Activated effector memory CD4-positive, alpha-beta T cell treated with Interleukin-2 at 50 U/mL for 16 hours (primary cell): Measurements from ENCODE around the gene ZNF775.

Source experiments
- DNase-seq: peaks from one replicate; pipeline ENCODE4 v3.0.0-alpha.2; 2020

Gene ZNF775

GRCh38 chr7:150415161-150416153 is 36.3 kb downstream of the ZNF775 start:
- DNase-seq, result no peak

DNA sequence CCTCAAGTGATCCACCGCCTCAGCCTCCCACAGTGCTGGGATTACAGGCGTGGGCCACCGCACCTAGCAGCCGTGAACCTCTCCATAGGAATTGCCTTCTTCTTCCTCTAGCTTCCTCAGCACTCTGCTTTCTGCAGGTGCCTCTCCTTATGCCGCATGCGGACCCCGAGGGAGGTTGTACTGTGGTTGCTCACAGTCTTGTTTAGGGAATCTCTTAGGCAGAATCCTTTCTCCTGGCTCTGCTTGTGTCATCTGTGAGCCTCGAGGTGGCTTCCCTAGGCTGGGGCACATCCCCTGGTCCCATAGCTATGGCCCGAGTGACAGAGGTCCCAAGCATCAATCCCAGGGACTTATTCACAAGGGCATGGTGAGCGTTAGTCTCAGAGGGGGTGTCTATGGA is 38.1 kb downstream of the ZNF775 start:
- no peak for DNase-seq

GRCh38 chr7:150417863-150418262 is 38.7 kb downstream of the ZNF775 start:
- no peak for DNase-seq

GRCh38 chr7:150420242-150420641 is 41.1 kb downstream of the ZNF775 start:
- DNase-seq, result no peak

- peak; percentile 77 for DNase-seq
These were observed 42.0 kb downstream of the ZNF775 start for GRCh38 chr7:150420987-150421674.

DNA sequence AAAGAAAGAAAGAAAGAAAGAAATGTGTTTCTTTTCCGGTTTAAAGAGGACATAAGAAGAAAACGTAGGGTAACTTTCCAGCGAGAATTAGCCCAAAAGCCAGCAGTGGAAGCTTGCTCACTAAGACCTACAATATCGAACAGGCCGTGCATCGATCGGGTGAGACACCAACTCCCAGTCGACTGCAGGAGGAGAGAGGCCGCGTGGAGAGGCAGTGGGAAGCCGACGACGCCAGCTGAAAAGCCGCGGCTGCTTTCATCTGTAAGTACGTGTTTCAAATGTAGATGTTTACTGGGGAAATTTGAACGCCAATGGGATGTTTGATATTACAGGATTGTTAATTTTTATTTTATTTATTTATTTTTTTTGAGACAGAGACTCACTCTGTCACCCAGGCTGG is 42.7 kb downstream of the ZNF775 start:
- DNase-seq, result no peak

GRCh38 chr7:150425670-150426069 is 46.5 kb downstream of the ZNF775 start:
- DNase-seq, result no peak

DNA sequence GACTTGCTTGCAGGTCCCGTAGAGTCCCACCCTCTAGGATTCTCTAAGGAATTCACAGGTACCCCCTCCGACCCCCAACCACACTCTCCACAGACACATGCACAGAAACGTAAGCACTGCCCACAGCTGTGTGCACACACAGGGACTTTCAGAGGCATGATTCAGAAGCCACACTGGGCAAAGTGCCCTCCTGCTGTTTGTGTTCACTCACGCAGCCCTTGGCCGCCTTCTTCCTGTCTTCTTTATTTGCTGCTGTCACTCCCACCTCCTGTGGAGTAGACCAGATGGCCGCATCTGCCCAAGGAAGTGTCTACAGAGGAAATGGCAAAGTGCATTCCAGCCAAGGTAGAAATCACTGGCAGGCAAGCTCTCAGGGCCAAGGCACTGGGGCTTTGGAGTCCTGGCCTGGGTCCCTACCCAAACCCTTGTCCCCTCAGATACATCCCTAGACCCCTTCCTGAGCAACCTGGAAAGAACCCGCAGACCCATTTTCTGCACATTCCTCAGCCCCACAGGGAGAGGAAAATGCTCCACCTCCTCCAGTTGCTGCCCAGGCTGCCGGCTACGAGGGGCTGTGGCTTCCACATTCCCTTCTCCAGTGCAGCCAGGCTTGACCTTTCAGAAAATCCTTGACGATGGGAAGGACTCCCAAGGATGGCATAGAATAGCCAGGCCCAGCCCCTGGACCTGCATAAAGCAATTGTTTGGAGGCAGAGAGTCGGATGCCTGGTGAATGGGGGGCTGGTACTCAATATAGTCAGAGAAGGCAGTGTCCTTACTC is 49.7 kb downstream of the ZNF775 start:
- DNase-seq, result no peak

DNA sequence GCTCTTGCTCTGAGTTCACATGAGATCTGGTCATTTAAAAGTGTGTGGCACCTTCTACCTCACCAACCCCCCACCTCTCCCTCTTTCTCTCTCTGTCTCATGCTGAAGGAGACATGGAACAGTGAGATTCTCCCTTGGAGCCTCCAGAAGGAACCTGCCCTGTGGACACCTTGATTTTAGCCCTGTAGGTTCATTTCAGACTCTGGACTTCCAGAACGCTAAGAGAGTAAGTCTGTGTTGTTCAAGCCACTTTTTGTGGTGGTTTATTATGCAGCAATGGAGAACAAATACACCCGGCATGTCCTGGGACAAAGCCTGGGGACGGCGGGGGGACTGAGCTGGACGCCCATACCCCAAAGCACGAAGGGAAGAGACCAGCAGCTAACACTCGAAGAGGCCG is 50.6 kb downstream of the ZNF775 start:
- DNase-seq, result no peak

GRCh38 chr7:150430465-150431085 is 51.4 kb downstream of the ZNF775 start:
- DNase-seq, result no peak

DNA sequence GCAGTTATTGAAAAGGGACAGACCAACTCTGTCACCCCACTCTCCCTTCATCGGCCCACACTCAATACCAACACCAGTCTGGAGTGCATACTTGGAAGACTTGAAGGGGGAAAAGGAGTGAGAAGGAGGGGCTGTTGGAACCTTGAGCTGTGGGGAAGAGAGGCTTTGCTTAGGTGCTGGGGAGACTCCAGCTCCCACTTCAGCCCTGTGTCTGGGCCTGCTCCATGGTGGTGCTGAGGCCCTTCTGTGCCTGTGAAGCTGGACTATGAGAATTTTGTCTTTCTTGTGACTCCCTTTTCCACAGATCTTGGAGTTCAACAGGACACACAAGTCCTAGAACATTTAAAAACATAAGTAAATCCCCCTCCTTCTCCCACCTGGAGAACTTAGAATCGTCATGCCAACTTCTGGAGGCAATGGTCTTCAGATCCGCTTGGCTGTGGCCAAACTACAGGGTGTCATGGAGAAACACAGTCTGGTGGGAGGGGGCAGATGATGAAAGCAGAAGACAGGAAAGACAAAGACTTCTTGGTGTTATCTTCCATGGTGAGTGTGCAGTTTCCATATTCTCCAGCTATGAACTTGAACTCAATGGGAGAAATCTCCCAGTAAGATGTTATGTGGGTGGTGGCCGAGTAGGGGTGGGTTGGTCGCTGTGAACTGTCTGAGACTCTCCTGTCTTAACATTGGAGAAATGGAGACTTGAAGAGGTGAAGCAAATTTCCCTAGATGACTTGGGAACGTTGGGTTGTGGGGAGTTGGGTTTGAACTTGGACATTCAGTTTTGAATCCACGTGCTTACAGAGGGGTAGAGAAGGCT is 52.9 kb downstream of the ZNF775 start:
- DNase-seq, result no peak

DNA sequence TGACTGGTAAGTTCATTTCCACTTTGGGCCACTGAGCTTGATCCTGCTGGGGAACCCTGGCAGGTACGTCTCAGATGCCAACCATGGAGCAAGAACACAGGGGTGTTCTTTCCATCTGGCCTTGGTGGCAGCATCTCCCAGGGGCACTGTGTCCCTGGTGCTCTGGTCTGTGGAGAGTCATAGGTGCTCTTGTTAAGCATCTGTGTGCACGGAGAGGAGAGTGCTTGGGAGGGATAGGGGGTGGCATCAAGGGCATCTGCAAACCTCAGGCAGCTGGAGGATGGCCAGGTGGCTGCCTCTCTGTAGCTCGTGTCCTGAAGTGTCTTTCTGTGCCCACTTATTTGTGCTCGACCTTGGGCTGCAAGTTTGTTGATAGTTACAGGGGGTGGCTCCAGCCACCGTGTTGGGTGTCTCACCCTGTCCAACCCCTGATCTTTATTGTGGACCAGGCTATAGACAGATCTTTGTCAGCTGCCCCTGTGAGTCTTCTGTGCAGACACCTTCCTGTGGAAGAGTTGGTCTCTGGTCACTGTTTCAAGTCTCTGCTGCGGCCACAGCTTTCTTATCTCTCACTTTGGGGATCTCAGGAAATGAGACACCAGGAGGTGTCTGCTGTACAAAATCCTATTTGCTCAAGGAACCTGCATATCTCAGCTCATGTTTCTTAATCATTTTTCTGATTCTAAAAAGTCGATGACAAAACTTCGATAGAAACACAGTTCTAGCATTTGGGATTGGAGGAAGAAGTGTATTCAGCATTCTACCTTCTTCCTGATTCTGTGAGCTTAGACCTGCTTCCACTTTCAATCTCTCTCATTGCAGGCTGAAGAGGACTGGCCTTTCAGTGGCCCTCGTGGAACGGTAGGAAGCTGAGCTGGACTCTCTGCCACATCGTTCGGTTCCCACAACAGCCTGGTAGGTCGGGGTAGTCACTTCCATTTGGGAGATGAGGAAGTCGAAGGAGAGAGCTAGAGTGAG is 54.1 kb downstream of the ZNF775 start:
- no peak for DNase-seq

DNA sequence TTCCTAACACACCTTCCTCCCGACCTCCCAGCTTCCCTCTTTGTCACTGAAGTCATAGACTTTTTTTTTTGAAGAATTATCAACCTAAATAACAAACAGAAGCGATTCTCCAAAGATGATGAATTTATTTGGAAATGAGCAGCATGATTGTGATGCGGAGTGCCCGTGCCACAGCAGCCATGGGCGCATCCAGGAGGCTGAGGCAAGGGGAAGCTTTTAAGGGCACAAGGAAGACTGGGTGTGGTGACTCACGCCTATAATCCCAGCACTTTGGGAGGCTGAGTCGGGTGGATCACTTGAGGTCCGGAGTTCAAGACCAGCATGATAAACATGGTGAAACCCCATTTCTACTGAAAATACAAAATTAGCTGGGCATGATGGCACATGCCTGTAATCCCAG is 55.1 kb downstream of the ZNF775 start:
- DNase-seq, result no peak

DNA sequence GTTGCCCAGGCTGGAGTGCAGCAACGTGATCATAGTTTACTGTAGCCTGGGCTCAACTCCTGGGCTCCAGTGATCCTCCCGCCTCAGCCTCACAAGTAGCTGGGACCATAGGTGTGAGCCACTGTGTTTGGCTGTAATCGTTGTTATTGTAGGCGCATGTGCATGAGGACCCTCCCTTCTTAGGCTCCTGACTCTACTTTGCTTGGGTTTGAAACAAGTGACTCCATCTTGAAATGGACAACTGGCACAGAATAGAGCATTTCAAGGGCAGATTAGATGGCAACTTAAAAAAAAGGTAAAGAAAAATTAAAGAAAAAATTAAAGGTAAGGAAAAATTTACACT is 55.9 kb downstream of the ZNF775 start:
- DNase-seq, result no peak

- no peak for DNase-seq
These were observed 56.4 kb downstream of the ZNF775 start for GRCh38 chr7:150435390-150436073.

GRCh38 chr7:150439967-150440366 is 60.8 kb downstream of the ZNF775 start:
- no peak for DNase-seq

DNA sequence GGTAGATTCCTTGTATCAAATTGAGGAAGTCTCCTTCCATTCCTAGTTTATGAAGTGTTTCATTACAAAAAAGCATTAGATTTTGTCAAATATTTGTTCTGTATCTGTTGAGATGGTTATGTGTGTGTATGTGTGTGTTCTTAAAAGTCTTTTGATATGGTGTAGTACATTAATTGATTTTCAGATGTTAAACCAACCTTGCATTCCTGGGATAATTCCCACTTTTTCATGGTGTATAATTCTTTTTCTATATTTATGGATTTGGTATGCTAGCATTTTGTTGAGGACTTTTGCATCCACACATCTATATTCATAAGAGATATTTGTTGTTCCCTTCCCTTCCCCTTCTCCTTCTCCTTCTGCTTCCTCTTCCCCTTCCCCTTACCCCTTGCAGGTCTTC is 62.4 kb downstream of the ZNF775 start:
- DNase-seq, result no peak

- DNase-seq, result no peak
These were observed 63.7 kb downstream of the ZNF775 start for GRCh38 chr7:150442811-150443210.

DNA sequence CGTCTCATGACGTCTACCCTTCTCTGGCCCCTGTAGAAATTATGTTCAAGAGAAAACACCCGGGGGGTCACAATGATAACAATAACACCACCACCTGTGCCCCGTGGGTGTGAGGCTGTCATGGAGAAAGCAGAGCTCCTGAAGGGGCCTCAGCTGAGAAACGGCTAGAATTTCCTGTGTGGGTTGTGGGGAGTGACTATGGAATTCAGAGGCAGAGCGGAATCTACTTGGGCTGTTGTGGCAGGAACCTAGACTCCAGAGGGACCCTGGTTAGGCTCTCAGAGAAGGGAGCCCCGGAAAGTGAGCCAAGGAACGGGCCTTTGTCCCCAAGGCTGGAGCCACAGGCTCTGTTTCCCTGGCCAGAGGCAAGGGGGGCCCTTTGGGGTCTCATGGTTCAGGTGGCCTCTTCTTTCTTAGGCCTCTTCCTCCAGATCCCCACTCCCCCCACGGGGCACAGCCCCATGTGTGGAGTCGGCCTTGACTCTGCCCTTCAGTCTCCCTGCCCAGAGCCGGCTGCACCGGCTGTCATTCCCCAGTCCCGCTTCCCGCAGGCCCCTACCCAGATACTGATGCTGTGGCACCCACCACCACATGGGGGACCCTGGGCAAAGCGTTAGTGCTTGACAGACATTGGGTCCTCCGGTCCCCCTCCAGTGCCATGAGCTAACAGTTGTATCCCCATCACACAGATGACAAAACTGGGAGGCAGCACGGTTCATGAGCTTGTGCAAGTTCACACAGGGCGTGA is 64.8 kb downstream of the ZNF775 start:
- DNase-seq, result no peak
